HepG2 (cell line): ENCODE measurements around the gene TNFSF12. TPM values are rescaled to one million over a fixed set of nuclear protein-coding genes. Genes with fewer than 3 reads are reported as not detected.

Experiments used
- AGO2 ChIP-seq: fragments of 200-400 bp; formaldehyde crosslinking; optimal IDR thresholded peaks from 2 replicates; pipeline ENCODE3; 2017; ENCODE audit warnings: mild to moderate bottlenecking, low read depth, low read length, moderate library complexity
- AHR ChIP-seq: IDR thresholded peaks from 2 replicates; pipeline ENCODE4 v1.6.1; 2018; ENCODE audit warnings: missing genetic modification reagents, missing compliant biosample characterization
- BCLAF1 ChIP-seq: fragments of 450-650 bp; IDR thresholded peaks from 2 replicates; pipeline ENCODE4 v1.6.1; 2017; ENCODE audit warnings: mild to moderate bottlenecking
- ESRRA ChIP-seq: sonication (generic); formaldehyde crosslinking; IDR thresholded peaks from 2 replicates; pipeline ENCODE4 v1.5.1; 2020; ENCODE audit warnings: mild to moderate bottlenecking, low read depth, missing genetic modification reagents
- HNF1B ChIP-seq: sonication (generic); formaldehyde crosslinking; IDR thresholded peaks from 2 replicates; pipeline ENCODE4 v1.5.1; 2020; ENCODE audit warnings: mild to moderate bottlenecking, moderate library complexity, missing genetic modification reagents
- MAFG ChIP-seq: sonication (generic); formaldehyde crosslinking; IDR thresholded peaks from 2 replicates; pipeline ENCODE4 v1.5.1; 2020; ENCODE audit warnings: mild to moderate bottlenecking, missing genetic modification reagents
- MATR3 ChIP-seq: sonication (generic); formaldehyde crosslinking; IDR thresholded peaks from 2 replicates; pipeline ENCODE4 v1.4.0; 2020; ENCODE audit warnings: missing genetic modification reagents
- MXD3 ChIP-seq: IDR thresholded peaks from 2 replicates; pipeline ENCODE4 v1.6.1; 2016; ENCODE audit warnings: mild to moderate bottlenecking, missing biosample characterization, missing genetic modification reagents
- NFRKB ChIP-seq: fragments of 450-650 bp; IDR thresholded peaks from 2 replicates; pipeline ENCODE4 v1.6.1; 2017
- TERF1 ChIP-seq: sonication (generic); formaldehyde crosslinking; IDR thresholded peaks from 2 replicates; pipeline ENCODE4 v1.8.0; 2022; ENCODE audit warnings: mild to moderate bottlenecking, missing genetic modification reagents, moderate library complexity
- THAP8 ChIP-seq: sonication (generic); formaldehyde crosslinking; IDR thresholded peaks from 2 replicates; pipeline ENCODE4 v1.5.1; 2020; ENCODE audit warnings: missing genetic modification reagents, mild to moderate bottlenecking, borderline replicate concordance
- ZBTB2 ChIP-seq: sonication (generic); formaldehyde crosslinking; IDR thresholded peaks from 2 replicates; pipeline ENCODE4 v1.8.0; 2022; ENCODE audit warnings: low read depth, missing genetic modification reagents
- ZNF10 ChIP-seq: sonication (generic); formaldehyde crosslinking; IDR thresholded peaks from 2 replicates; pipeline ENCODE4 v1.4.0; 2020; ENCODE audit warnings: mild to moderate bottlenecking, low read depth, missing genetic modification reagents, borderline replicate concordance
- ZNF446 ChIP-seq: sonication (generic); formaldehyde crosslinking; IDR thresholded peaks from 2 replicates; pipeline ENCODE4 v1.5.0; 2020; ENCODE audit warnings: mild to moderate bottlenecking, missing genetic modification reagents
- ZNF496 ChIP-seq: sonication (generic); formaldehyde crosslinking; IDR thresholded peaks from 2 replicates; pipeline ENCODE4 v1.8.1; 2023; ENCODE audit warnings: mild to moderate bottlenecking, moderate library complexity, missing genetic modification reagents; ENCODE audit not compliant: insufficient replicate concordance
- ZNF547 ChIP-seq: sonication (generic); formaldehyde crosslinking; IDR thresholded peaks from 2 replicates; pipeline ENCODE4 v1.5.1; 2020; ENCODE audit warnings: mild to moderate bottlenecking, missing genetic modification reagents
- ZNF580 ChIP-seq: IDR thresholded peaks from 2 replicates; pipeline ENCODE4 v1.6.1; 2016; ENCODE audit warnings: low read depth, borderline replicate concordance
- ZNF790 ChIP-seq: sonication (generic); formaldehyde crosslinking; IDR thresholded peaks from 2 replicates; pipeline ENCODE4 v1.8.0; 2022; ENCODE audit warnings: missing genetic modification reagents, mild to moderate bottlenecking, borderline replicate concordance
- polyA plus RNA-seq, 8 experiments: library from polyadenylated mRNA; depleted of rRNA in 3 of 8; stranded (reverse) in 7 of 8; unstranded in 1 of 8; fragments of >200 nt; fragmentation: Illumina TruSeq in 4 of 8; extraction: Trizol in 4 of 8; gene quantifications; 2 replicates each; pipeline versions ENCODE4 v1.2.1 to v1.2.3, GENCODE V29; 2011 to 2016; ENCODE audit warnings: low read depth in 4 of 8, missing spikeins in 1 of 8, mixed read lengths in 1 of 8; ENCODE audit not compliant: insufficient read depth in 1 of 8
- total RNA-seq, 5 experiments: library from RNA; depleted of rRNA; stranded (reverse); fragments of >200 nt; fragmentation: Illumina TruSeq; extraction: Trizol; gene quantifications; 2 replicates each; pipeline ENCODE4 v1.2.3, GENCODE V29; 2016; ENCODE audit warnings: low read depth in 1 of 5

Gene TNFSF12
- total and polyA plus RNA-seq, 2 of the 13 experiments (the other 11 are each of a cell fraction or from before 2014, with no cell fraction given): 0.93 to 7.2 TPM

- TF ChIP-seq HNF1B: 0 out of 2 replicates have a peak, but pooled peaks have one; percentile 18
- TF ChIP-seq MATR3: no peak
- 0 out of 2 replicates have a peak, but pooled peaks have one; percentile 55 for TF ChIP-seq ZNF580 (CRISPR knock-in tag)
- TF ChIP-seq ZBTB2 (CRISPR knock-in tag): no peak
- TF ChIP-seq ZNF496 (CRISPR knock-in tag): no peak
- TF ChIP-seq ZNF790 (CRISPR knock-in tag): no peak
- TF ChIP-seq AGO2: no peak
- TF ChIP-seq ESRRA (CRISPR knock-in tag): no peak
- TF ChIP-seq NFRKB: no peak
- peak; percentile 45; the same call in 1 of the 2 replicates for TF ChIP-seq ZNF446
- no peak for TF ChIP-seq MXD3
- TF ChIP-seq MAFG (CRISPR knock-in tag): no peak
- TF ChIP-seq THAP8 (CRISPR knock-in tag): no peak
- TF ChIP-seq ZNF547: no peak
- TF ChIP-seq TERF1 (CRISPR knock-in tag): no peak
- no peak for TF ChIP-seq ZNF10 (CRISPR knock-in tag)
- no peak for TF ChIP-seq BCLAF1
- peak; percentile 71; the same call in 1 of the 2 replicates for TF ChIP-seq AHR (CRISPR knock-in tag)
Observed at GRCh38 chr17:7560172-7561027, 11.5 kb downstream of the TNFSF12 start (continued).
